PC-3 (cell line): Measurements from ENCODE around the gene DRD3. TPM values are rescaled to one million over a fixed set of nuclear protein-coding genes. Genes with fewer than 3 reads are reported as not detected.

ENCODE experiments used
- ATAC-seq: fragments of 200-7000 bp; cut with Tn5 transposase; 2 replicates; pipeline ENCODE4 v1.9.1; 2020; ENCODE audit warnings: mild to moderate bottlenecking, moderate library complexity
- BruUV-seq: library from RNA; stranded (reverse); fragments of 400-500 nt; replicated peaks from 2 replicates; lab custom pipeline; 2021; lab: Mats Ljungman, UMichigan
- CTCF ChIA-PET: fragments of 300-600 bp; sonication (Branson Sonifier 250); formaldehyde crosslinking; loops from one replicate; lab custom pipeline; 2022; ENCODE audit warnings: antibody characterized with exemption; lab: Charles Lee
- POLR2A ChIA-PET: fragments of 300-600 bp; sonication (Branson Sonifier 250); formaldehyde crosslinking; loops from one replicate; lab custom pipeline; 2022; ENCODE audit warnings: antibody characterized with exemption; ENCODE audit not compliant: unreplicated experiment; lab: Charles Lee
- DNase-seq: peaks from one replicate; pipeline ENCODE4 v3.0.0-alpha.2; 2015
- H2AFZ ChIP-seq: fragments of 300-600 bp; sonication (generic); 2 replicates; pipeline ENCODE4 v1.6.0; 2016; ENCODE audit warnings: antibody characterized with exemption, low read length
- H3F3A ChIP-seq: fragments of 300-600 bp; sonication (generic); one replicate; pipeline ENCODE4 v1.6.0; 2017; ENCODE audit warnings: antibody characterized with exemption, low read length, control low read depth, mild to moderate bottlenecking; ENCODE audit not compliant: unreplicated experiment
- H3K27ac ChIP-seq: fragments of 300-600 bp; sonication (generic); 2 replicates; pipeline ENCODE4 v1.5.1; 2016; ENCODE audit warnings: mild to moderate bottlenecking, low read length
- H3K27me3 ChIP-seq: fragments of 300-600 bp; sonication (generic); 2 replicates; pipeline ENCODE4 v1.6.1; 2016; ENCODE audit warnings: low read length, mixed read lengths
- H3K36me3 ChIP-seq: fragments of 300-600 bp; sonication (generic); 2 replicates; pipeline ENCODE4 v1.6.1; 2016; ENCODE audit warnings: low read depth, mixed run types, low read length, mixed read lengths
- H3K4me1 ChIP-seq: fragments of 300-600 bp; sonication (generic); 2 replicates; pipeline ENCODE4 v1.5.1; 2016; ENCODE audit warnings: low read length; ENCODE audit not compliant: insufficient read depth
- H3K4me2 ChIP-seq: fragments of 300-600 bp; sonication (generic); 2 replicates; pipeline ENCODE4 v1.6.0; 2016; ENCODE audit warnings: low read length
- H3K4me3 ChIP-seq: fragments of 300-600 bp; sonication (generic); 2 replicates; pipeline ENCODE4 v1.5.1; 2016; ENCODE audit warnings: mild to moderate bottlenecking, low read length, mixed read lengths
- H3K79me2 ChIP-seq: fragments of 300-600 bp; sonication (generic); 2 replicates; pipeline ENCODE4 v1.6.1; 2017; ENCODE audit warnings: low read length, mixed read lengths
- H3K9ac ChIP-seq: fragments of 300-600 bp; sonication (generic); 2 replicates; pipeline ENCODE4 v1.6.0; 2016; ENCODE audit warnings: mild to moderate bottlenecking, low read length
- H3K9me2 ChIP-seq: fragments of 300-600 bp; sonication (generic); replicated peaks from 2 replicates; pipeline ENCODE4 v1.6.1; 2016; ENCODE audit warnings: mixed run types, low read length, mixed read lengths
- H3K9me3 ChIP-seq: fragments of 300-600 bp; sonication (generic); 2 replicates; pipeline ENCODE4 v1.6.1; 2016; ENCODE audit warnings: low read length, mixed read lengths
- H4K20me1 ChIP-seq: fragments of 300-600 bp; sonication (generic); 2 replicates; pipeline ENCODE4 v1.6.1; 2016; ENCODE audit warnings: low read length, mixed read lengths
- EZH2 ChIP-seq: fragments of 300-600 bp; sonication (generic); IDR thresholded peaks from one replicate; pipeline ENCODE4 v1.6.1; 2017; ENCODE audit warnings: antibody characterized with exemption, mild to moderate bottlenecking, low read length; ENCODE audit not compliant: unreplicated experiment
- EZH2phosphoT487 ChIP-seq: fragments of 300-600 bp; sonication (generic); IDR thresholded peaks from 2 replicates; pipeline ENCODE4 v1.6.1; 2018; ENCODE audit warnings: mild to moderate bottlenecking, antibody characterized with exemption, low read length, borderline replicate concordance
- intact Hi-C: fragments of 100-400 bp; cut with micrococcal nuclease; formaldehyde crosslinking; loops from 2 replicates; pipeline ENCODE4 v1.9.0; 2023
- total RNA-seq: library from RNA; depleted of rRNA; stranded (reverse); fragments of >200 nt; gene quantifications from 2 replicates; pipeline ENCODE4 v1.2.3, GENCODE V29; 2014
- TF ChIP-seq, protein P1 (sequence below): fragments of 300-600 bp; sonication (generic); conservative IDR thresholded peaks from 2 replicates; pipeline ENCODE4 v1.5.1; 2017; ENCODE audit warnings: antibody characterized with exemption, low read depth, mild to moderate bottlenecking, low read length

DRD3 gene
- total RNA-seq, 1 experiment from 2014 or later, result not detected

DNA sequence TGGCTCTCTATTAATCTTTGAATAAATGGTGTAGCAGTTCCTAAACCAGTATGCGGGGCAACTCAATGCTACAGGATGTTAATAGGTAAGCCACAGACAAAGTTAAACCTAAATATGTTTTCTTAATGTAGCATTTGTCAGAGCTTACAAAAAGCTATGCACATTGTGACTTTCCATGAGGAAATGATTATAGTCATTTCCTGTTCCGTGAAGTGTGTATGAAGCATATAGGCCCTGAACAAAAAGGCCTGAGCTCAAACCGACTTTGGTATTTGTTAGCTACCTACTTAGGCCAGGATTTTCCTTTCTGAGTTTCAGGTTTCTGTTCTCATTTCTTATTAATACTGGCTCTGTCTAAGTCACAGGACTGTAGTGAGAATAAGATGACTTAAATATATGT lies 44.3 kb upstream of the DRD3 start:
- POLR2A ChIA-PET, result no interaction called here
- Histone ChIP-seq H3K4me2 (no peak overlapping the region), H2AFZ (no peak overlapping the region), H3K27ac (no peak overlapping the region), H3K4me3 (no peak overlapping the region), H3K79me2 (no peaks in the 10 kb centered on the region), H3K4me1 (no peaks in the 10 kb centered on the region), H3K9me3 (peaks cover 7% of the 10 kb centered on the region), H3K9ac (no peak overlapping the region), H3K9me2 (no peaks in the 10 kb centered on the region), H3K27me3 (peaks cover 17% of the 10 kb centered on the region; the same call in 1 of the 2 replicates), H3F3A (no peaks in the 10 kb centered on the region), H3K36me3 (no peaks in the 10 kb centered on the region), H4K20me1 (no peaks in the 10 kb centered on the region)
- DNase-seq, result no peak
- BruUV-seq, result no TSS peak
- CTCF ChIA-PET, result no interaction called here
- TF ChIP-seq, protein P1, sequence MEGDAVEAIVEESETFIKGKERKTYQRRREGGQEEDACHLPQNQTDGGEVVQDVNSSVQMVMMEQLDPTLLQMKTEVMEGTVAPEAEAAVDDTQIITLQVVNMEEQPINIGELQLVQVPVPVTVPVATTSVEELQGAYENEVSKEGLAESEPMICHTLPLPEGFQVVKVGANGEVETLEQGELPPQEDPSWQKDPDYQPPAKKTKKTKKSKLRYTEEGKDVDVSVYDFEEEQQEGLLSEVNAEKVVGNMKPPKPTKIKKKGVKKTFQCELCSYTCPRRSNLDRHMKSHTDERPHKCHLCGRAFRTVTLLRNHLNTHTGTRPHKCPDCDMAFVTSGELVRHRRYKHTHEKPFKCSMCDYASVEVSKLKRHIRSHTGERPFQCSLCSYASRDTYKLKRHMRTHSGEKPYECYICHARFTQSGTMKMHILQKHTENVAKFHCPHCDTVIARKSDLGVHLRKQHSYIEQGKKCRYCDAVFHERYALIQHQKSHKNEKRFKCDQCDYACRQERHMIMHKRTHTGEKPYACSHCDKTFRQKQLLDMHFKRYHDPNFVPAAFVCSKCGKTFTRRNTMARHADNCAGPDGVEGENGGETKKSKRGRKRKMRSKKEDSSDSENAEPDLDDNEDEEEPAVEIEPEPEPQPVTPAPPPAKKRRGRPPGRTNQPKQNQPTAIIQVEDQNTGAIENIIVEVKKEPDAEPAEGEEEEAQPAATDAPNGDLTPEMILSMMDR, result no peak
- no peak for TF ChIP-seq EZH2phosphoT487
- no peak for TF ChIP-seq EZH2
- intact Hi-C loops, result no loop called here
- ATAC-seq, result no peak

DNA sequence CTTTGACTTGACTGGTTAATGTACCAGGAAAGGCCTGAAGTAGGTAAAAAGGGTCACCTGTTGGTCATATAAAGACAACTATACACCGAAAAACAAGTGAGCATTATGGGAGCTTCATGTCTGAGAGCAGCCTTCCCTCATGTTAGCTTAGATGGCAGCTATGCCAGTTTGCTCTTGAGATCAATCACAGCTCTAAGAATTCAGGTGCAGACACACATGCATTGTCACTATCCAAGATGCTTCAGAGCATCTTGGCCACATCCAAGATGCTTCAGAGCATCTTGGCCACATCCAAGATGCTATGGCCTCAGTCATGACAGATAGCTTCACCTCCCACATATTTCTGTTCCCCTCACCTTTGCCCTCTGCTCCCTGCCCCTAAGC lies 43.0 kb upstream of the DRD3 start:
- no peak overlapping the region for H3K4me3 ChIP-seq
- no peaks in the 10 kb centered on the region for H3K9me2 ChIP-seq
- intact Hi-C loops, result no loop called here
- H3K4me2 ChIP-seq, result no peak overlapping the region
- no peaks in the 10 kb centered on the region for H3K79me2 ChIP-seq
- ATAC-seq (no peak), DNase-seq (no peak)
- H3K27ac ChIP-seq, result no peak overlapping the region
- H3F3A ChIP-seq, result no peaks in the 10 kb centered on the region
- H3K4me1 ChIP-seq, result no peaks in the 10 kb centered on the region
- ChIA-PET CTCF (no interaction called here), POLR2A (no interaction called here)
- no peak for TF ChIP-seq EZH2phosphoT487
- no peak for TF ChIP-seq EZH2
- TF ChIP-seq, protein P1, result no peak
- H3K9ac ChIP-seq, result no peak overlapping the region
- H3K9me3 ChIP-seq, result peaks cover 7% of the 10 kb centered on the region
- no peak overlapping the region for H2AFZ ChIP-seq
- no peaks in the 10 kb centered on the region for H3K36me3 ChIP-seq
- H4K20me1 ChIP-seq, result no peaks in the 10 kb centered on the region
- no TSS peak for BruUV-seq
- peaks cover 23% of the 10 kb centered on the region; the same call in 1 of the 2 replicates for H3K27me3 ChIP-seq

DNA sequence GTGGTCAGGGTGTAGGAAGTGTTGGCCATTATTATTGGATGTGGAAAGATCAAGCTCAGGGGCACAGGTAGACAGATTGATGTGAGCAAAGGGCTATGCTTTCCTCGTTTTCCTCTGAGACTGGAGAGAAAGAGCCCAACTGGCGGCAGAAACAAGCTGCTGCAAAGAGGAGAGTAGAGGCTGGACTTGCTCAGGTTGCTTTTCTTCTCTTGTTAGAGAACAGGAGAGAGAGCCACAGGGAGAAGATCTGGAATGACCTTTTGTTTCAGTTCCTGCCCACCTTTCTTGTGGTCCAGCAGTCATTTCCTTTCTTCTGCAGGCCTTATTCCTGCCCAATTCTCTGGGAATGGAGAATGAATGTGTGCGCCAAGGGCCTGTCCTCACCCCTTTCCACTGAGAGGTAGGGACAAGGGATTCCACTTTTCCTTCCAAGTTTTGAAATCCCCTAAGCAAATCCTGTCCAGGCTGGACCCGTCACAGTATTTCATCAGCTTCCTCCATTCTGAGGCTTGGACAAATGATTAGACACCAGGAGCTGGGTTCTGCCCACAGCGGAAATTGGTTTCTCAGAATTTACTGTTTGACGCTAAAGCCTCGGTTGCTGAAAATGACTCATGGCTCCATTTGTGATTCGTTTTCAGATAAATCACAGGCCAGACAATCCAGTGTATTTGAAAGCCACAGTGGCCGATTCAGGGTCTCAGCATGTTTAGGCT lies 42.5 kb upstream of the DRD3 start:
- ATAC-seq, result no peak
- Histone ChIP-seq H3K9me2 (no peaks in the 10 kb centered on the region), H3K4me2 (no peak overlapping the region), H3K27ac (no peak overlapping the region), H3K79me2 (no peaks in the 10 kb centered on the region), H2AFZ (no peak overlapping the region), H3K4me3 (no peak overlapping the region), H3K9me3 (peaks cover 7% of the 10 kb centered on the region), H3K27me3 (peaks cover 23% of the 10 kb centered on the region), H3K9ac (no peak overlapping the region), H4K20me1 (no peaks in the 10 kb centered on the region), H3K4me1 (no peaks in the 10 kb centered on the region), H3K36me3 (no peaks in the 10 kb centered on the region), H3F3A (no peaks in the 10 kb centered on the region)
- ChIA-PET CTCF (no interaction called here), POLR2A (no interaction called here)
- no peak for DNase-seq
- TF ChIP-seq EZH2phosphoT487 (no peak), EZH2 (no peak)
- TF ChIP-seq, protein P1, result no peak
- intact Hi-C loops, result no loop called here
- BruUV-seq, result no TSS peak
